Measurements from ENCODE around the gene GTF2B.

Gene GTF2B

GRCh38 chr1:88812366-88812765, 79.0 kb downstream of the GTF2B start:
- no peak for DNase-seq (ENCODE audit: extremely low read depth, low read depth)
- TF ChIP-seq CTCF (IDR thresholded peaks at IDR 0.05; ENCODE audit: low read depth, low read length): no peak

- TF ChIP-seq CTCF (IDR thresholded peaks at IDR 0.05; ENCODE audit: low read depth, low read length): no peak
- no peak for DNase-seq (ENCODE audit: extremely low read depth, low read depth)
Observed at GRCh38 chr1:88803444-88803843, 87.9 kb downstream of the GTF2B start.

GRCh38 chr1:88802950-88803349, 88.4 kb downstream of the GTF2B start:
- no peak for TF ChIP-seq CTCF (IDR thresholded peaks at IDR 0.05; ENCODE audit: low read depth, low read length)
- no peak for DNase-seq (ENCODE audit: extremely low read depth, low read depth)
